NCI-H2227 (cell line): Measurements from ENCODE around the gene VANGL2.

Source experiments
- DNase-seq: peaks from one replicate; lab custom pipeline; 2025; ENCODE audit not compliant: unreplicated experiment; lab: John Stamatoyannopoulos, UW

The VANGL2 gene

DNA sequence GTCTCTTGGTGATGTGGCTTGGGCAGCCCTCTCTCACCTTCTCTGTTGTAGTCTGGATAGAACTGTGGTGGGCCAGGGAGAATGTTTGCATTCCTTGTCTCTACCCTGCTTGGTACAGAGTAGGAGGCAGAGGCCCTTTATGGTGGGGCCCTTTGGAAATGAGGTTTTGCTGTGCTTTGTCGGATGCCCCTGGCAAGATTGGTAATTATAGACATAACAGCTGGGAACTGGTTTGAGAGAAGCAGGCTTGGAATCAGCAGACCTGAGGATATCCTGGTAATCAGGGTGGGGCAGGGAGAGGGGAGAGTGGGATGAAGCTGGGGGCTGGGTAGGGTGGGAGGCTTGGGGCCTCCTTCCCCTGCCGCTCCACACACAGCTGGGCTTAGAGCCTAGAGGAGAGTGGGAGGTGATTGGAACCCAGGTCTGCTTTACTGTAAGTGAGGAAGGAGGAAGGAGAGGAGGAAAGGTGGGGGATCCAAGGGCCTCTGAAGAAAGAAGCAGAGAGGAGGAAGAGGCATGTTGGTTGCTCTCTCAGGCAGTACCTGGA is 5.0 kb downstream of the VANGL2 start:
- DNase-seq: no peak

DNA sequence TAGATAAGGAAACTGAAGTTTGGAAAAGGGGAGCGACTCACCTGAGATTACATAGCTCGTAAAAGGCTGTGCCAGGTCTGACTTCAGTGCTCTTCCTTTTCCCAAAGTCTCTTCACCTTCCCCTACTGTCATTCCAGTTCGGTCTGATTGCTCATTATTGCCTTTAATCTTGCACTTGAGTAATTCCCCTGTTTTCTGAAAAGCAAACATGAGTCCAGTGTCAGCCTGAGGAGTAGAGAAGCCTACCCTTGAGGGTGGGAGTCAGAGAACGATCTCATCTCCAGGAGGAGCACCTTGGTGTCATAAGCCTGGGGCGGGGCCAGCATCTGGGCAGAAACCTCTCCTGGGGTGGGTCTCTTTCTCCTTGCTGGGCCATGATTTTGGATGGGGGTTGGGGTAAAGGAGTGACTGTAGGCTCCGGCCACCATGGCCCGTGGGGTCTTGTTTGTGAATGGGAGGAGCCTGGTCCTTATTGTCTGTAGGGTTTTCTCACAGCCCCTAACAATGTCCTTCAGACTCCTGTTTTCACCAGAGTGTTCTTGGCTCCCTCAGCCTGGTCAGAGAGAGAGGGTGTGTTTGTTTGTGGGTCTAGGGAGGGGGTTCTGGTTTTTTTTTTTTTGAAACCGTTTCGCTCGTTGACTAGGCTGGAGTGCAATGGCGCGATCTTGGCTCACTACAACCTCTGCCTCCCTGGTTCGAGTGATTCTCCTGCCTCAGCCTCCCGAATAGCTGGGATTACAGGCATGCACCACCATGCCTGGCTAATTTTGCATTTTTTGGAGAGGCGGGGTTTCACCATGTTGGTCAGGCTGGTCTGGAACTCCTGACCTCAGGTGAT is 6.0 kb downstream of the VANGL2 start:
- DNase-seq: no peak

- DNase-seq: no peak
Measured at GRCh38 chr1:160407839-160408801, 7.8 kb downstream of the VANGL2 start.

- no peak for DNase-seq
Measured at GRCh38 chr1:160408864-160409263, 8.5 kb downstream of the VANGL2 start.

DNA sequence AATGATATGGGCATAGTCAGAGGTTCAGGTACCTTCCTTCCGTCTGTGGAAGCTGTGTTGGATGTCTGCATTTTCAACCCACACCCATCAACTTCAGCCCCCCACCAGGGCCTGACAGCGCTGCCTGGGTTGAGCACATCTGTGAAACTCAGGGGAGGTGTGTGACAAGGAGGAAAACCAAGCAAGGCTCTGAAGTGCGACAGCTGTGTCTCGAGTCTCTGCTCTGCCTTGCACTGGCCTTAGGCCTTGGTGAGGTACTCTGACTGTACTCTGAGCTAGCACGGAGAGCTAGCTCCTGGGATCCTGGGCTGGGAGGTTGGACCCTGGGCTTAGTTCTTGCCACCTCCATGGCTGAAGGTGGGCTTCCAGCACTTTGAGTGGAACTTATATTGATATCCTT is 9.1 kb downstream of the VANGL2 start:
- DNase-seq: no peak

GRCh38 chr1:160410406-160411005 is 10.1 kb downstream of the VANGL2 start:
- DNase-seq: peak; percentile 71

- no peak for DNase-seq
Measured at GRCh38 chr1:160411271-160412027, 11.1 kb downstream of the VANGL2 start.

GRCh38 chr1:160412028-160412362 is 11.6 kb downstream of the VANGL2 start:
- DNase-seq: no peak

- no peak for DNase-seq
Measured at GRCh38 chr1:160413716-160414115, 13.4 kb downstream of the VANGL2 start.

GRCh38 chr1:160414881-160415280 is 14.5 kb downstream of the VANGL2 start:
- no peak for DNase-seq

- no peak for DNase-seq
Measured at GRCh38 chr1:160415696-160416290, 15.4 kb downstream of the VANGL2 start.

DNA sequence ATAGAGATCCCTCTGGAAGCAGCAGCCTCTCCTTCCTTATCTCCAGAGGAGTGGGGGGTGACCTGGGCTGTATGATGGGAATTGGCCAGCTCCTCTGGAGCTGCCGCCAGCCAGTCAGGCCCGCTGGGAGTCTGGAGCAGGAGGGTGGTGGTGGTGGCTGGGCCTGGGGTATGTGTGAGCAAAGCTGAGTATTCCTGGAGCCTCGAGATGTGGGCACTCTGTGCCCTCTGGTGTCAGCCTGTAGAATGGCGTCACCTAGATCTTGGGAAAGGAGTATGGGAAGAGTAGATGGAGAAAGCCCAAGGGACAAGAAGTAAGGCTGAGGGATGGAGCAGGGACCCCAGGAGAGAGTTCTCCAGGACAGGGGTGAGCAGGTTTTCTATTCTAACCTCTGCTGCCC is 16.0 kb downstream of the VANGL2 start:
- DNase-seq: peak; percentile 40

DNA sequence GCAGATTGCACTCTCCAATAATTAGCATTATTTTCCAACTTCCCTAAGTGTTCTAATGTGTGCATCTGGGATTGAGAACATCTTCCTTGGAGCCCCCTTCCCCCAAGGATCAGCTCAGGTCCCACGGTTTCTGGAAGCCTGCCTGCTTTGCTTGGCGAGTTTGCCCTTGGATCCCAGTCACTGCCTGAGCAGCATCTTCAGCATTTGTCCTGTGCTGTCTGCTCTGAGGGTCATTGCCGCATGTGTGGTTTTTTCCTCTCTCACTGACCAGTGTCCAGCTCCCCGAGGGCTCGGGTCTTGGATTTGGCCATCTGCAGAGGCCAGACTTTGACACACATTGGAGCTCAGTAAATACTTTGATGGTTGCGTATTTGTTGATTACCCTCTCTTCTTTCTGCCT is 18.1 kb downstream of the VANGL2 start:
- no peak for DNase-seq

DNA sequence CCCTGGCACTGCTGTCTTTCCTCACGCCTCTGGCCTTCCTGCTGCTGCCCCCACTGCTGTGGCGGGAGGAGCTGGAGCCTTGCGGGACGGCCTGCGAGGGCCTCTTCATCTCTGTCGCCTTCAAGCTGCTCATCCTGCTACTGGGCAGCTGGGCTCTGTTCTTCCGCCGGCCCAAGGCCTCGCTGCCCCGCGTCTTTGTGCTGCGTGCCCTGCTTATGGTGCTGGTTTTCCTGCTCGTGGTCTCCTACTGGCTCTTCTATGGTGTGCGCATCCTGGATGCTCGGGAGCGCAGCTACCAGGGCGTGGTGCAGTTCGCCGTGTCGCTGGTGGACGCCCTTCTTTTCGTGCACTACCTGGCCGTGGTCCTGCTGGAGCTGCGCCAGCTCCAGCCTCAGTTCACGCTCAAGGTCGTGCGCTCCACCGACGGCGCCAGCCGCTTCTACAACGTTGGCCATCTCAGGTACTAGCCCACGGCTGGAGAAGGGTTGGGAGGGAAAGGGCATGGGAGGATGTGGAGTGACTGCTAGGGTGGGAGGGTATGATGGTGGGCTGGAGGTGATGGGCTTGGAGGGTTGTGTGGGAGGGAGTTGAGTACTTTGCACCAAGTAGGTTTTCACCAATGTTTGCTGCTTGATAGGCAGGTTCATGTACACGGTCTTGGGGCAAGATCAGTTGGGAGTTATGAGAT is 18.9 kb downstream of the VANGL2 start:
- no peak for DNase-seq

- no peak for DNase-seq
Measured at GRCh38 chr1:160419838-160420169, 19.4 kb downstream of the VANGL2 start.

GRCh38 chr1:160420881-160421842 is 20.8 kb downstream of the VANGL2 start:
- no peak for DNase-seq

DNA sequence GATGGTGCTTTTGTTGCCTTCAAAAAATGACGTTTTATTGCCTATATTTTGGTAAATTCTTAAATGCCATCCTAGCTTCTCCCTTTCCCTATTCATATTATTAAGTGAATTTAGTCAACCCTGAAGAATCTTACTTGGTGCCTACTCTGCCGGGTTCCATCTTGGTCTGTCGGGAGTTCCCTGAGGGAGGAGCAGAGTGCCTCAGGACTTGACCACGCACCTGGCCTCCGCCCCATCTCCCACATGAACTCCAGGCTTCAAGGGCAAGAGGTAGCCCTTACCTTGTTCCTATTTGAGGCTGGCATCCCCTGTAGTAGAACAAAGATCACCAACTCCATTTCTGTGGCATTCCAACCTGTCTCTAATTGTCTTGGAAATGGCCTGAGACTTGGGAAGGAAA is 21.5 kb downstream of the VANGL2 start:
- DNase-seq: no peak

- DNase-seq: no peak
Measured at GRCh38 chr1:160423966-160424365, 23.6 kb downstream of the VANGL2 start.

- no peak for DNase-seq
Measured at GRCh38 chr1:160425847-160426246, 25.5 kb downstream of the VANGL2 start.
